MG63 (cell line): ENCODE results near the gene HTRA1. TPM values are rescaled to one million over a fixed set of nuclear protein-coding genes. Genes with fewer than 3 reads are reported as not detected.

ENCODE experiments used
- total RNA-seq: library from RNA; depleted of rRNA; stranded (reverse); fragments of >200 nt; shearing (Covaris generic); gene quantifications from 2 replicates; pipeline ENCODE4 v1.2.3, GENCODE V29; 2014; ENCODE audit warnings: low replicate concordance; rRNA removed

Gene HTRA1
- total RNA-seq, 1 experiment from 2014 or later, result 26.0 TPM

Other genes starting within 250 kb of the HTRA1 start
- gene BTBD16, start 190.3 kb upstream of the HTRA1 start, total RNA-seq, result not detected in 2 replicates
- gene PLEKHA1, start 86.8 kb upstream of the HTRA1 start, total RNA-seq, result 13.2 and 16.0 TPM in 2 replicates
- not detected in 2 replicates for gene ARMS2, start 6.9 kb upstream of the HTRA1 start, total RNA-seq
- not detected in 2 replicates for gene DMBT1, start 99.2 kb downstream of the HTRA1 start, total RNA-seq
- gene C10orf120, start 238.3 kb downstream of the HTRA1 start, total RNA-seq, result not detected in 2 replicates